HepG2 (cell line): ENCODE data around the gene ZNF3. TPM values are rescaled to one million over a fixed set of nuclear protein-coding genes. Genes with fewer than 3 reads are reported as not detected.
A peak's percentile ranks its signal among the peaks of the same experiment; 100 is the strongest.

ENCODE experiments used
- ATF4 ChIP-seq, 2 experiments: fragments of 450-650 bp in 1 of 2; sonication (generic) in 1 of 2; formaldehyde crosslinking; IDR thresholded peaks; 2 replicates each; pipeline versions ENCODE4 v1.5.0 to v1.8.0; 2020 to 2022; ENCODE audit warnings: mild to moderate bottlenecking in 1 of 2, missing genetic modification reagents in 1 of 2
- CAMTA2 ChIP-seq: sonication (generic); formaldehyde crosslinking; IDR thresholded peaks from 2 replicates; pipeline ENCODE4 v1.4.0; 2020; ENCODE audit warnings: mild to moderate bottlenecking, missing genetic modification reagents, borderline replicate concordance
- CHD4 ChIP-seq: fragments of 200-600 bp; sonication (generic); IDR thresholded peaks from 2 replicates; pipeline ENCODE4 v1.7.0; 2017; ENCODE audit warnings: mild to moderate bottlenecking, low read length, borderline replicate concordance
- CREB1 ChIP-seq, 2 experiments: fragments of 450-650 bp in 1 of 2; IDR thresholded peaks; 2 replicates each; pipeline ENCODE4 v1.6.1; 2016 to 2017; ENCODE audit warnings: control low read depth in 1 of 2, mild to moderate bottlenecking in 1 of 2, missing compliant biosample characterization in 1 of 2, missing genetic modification characterization in 1 of 2
- GATAD2A ChIP-seq: IDR thresholded peaks from 2 replicates; pipeline ENCODE4 v1.6.1; 2016
- GZF1 ChIP-seq: sonication (generic); formaldehyde crosslinking; IDR thresholded peaks from 2 replicates; pipeline ENCODE4 v1.5.1; 2020; ENCODE audit warnings: mild to moderate bottlenecking, missing genetic modification reagents
- HMG20A ChIP-seq: IDR thresholded peaks from 2 replicates; pipeline ENCODE4 v1.6.1; 2016; ENCODE audit warnings: borderline replicate concordance
- HNRNPL ChIP-seq: fragments of 200-400 bp; formaldehyde crosslinking; IDR thresholded peaks from 2 replicates; pipeline ENCODE4 v1.6.1; 2017; ENCODE audit warnings: mild to moderate bottlenecking, low read depth, low read length
- NFKBIZ ChIP-seq: IDR thresholded peaks from 2 replicates; pipeline ENCODE4 v1.6.1; 2018; ENCODE audit warnings: missing genetic modification reagents, missing compliant biosample characterization
- RAD51 ChIP-seq: fragments of 450-650 bp; IDR thresholded peaks from 2 replicates; pipeline ENCODE4 v1.6.1; 2016; ENCODE audit warnings: borderline replicate concordance
- SNAI1 ChIP-seq: sonication (generic); formaldehyde crosslinking; IDR thresholded peaks from 2 replicates; pipeline ENCODE4 v1.5.0; 2020; ENCODE audit warnings: mild to moderate bottlenecking, missing genetic modification reagents, borderline replicate concordance
- SNRNP70 ChIP-seq: fragments of 200-400 bp; formaldehyde crosslinking; IDR thresholded peaks from 2 replicates; pipeline ENCODE4 v1.6.1; 2017; ENCODE audit warnings: mild to moderate bottlenecking, low read depth, low read length, moderate library complexity
- SYNCRIP ChIP-seq: fragments of 200-400 bp; formaldehyde crosslinking; IDR thresholded peaks from 2 replicates; pipeline ENCODE4 v1.6.1; 2018; ENCODE audit warnings: mild to moderate bottlenecking, low read depth, low read length; ENCODE audit not compliant: insufficient read depth
- THAP11 ChIP-seq: IDR thresholded peaks from 2 replicates; pipeline ENCODE4 v1.6.1; 2016; ENCODE audit warnings: missing biosample characterization, missing genetic modification reagents
- ZFY ChIP-seq: sonication (generic); formaldehyde crosslinking; IDR thresholded peaks from 2 replicates; pipeline ENCODE4 v1.4.0; 2020; ENCODE audit warnings: missing genetic modification reagents
- ZNF331 ChIP-seq: sonication (generic); formaldehyde crosslinking; IDR thresholded peaks from 2 replicates; pipeline ENCODE4 v1.4.0; 2020; ENCODE audit warnings: missing genetic modification reagents
- ZNF550 ChIP-seq: sonication (generic); formaldehyde crosslinking; IDR thresholded peaks from 2 replicates; pipeline ENCODE4 v1.4.0; 2020; ENCODE audit warnings: mild to moderate bottlenecking, missing genetic modification reagents, borderline replicate concordance
- ZNF562 ChIP-seq: sonication (generic); formaldehyde crosslinking; IDR thresholded peaks from 2 replicates; pipeline ENCODE4 v1.8.0; 2022; ENCODE audit warnings: missing genetic modification reagents, borderline replicate concordance
- ZSCAN31 ChIP-seq: sonication (generic); formaldehyde crosslinking; IDR thresholded peaks from 2 replicates; pipeline ENCODE4 v1.5.0; 2020; ENCODE audit warnings: low read depth, mild to moderate bottlenecking, missing genetic modification reagents
- polyA plus RNA-seq, 8 experiments: library from polyadenylated mRNA; depleted of rRNA in 3 of 8; stranded (reverse) in 7 of 8; unstranded in 1 of 8; fragments of >200 nt; fragmentation: Illumina TruSeq in 4 of 8; extraction: Trizol in 4 of 8; gene quantifications; 2 replicates each; pipeline versions ENCODE4 v1.2.1 to v1.2.3, GENCODE V29; 2011 to 2016; ENCODE audit warnings: low read depth in 4 of 8, missing spikeins in 1 of 8, mixed read lengths in 1 of 8; ENCODE audit not compliant: insufficient read depth in 1 of 8
- total RNA-seq, 5 experiments: library from RNA; depleted of rRNA; stranded (reverse); fragments of >200 nt; fragmentation: Illumina TruSeq; extraction: Trizol; gene quantifications; 2 replicates each; pipeline ENCODE4 v1.2.3, GENCODE V29; 2016; ENCODE audit warnings: low read depth in 1 of 5
- TF ChIP-seq, protein P1 (sequence below): sonication (generic); formaldehyde crosslinking; IDR thresholded peaks from 2 replicates; pipeline ENCODE4 v1.5.0; 2020; ENCODE audit warnings: missing genetic modification reagents
- TF ChIP-seq, protein P2 (sequence below): sonication (generic); formaldehyde crosslinking; IDR thresholded peaks from 2 replicates; pipeline ENCODE4 v1.4.0; 2020; ENCODE audit warnings: missing genetic modification reagents, borderline replicate concordance
- TF ChIP-seq, protein P3 (sequence below): IDR thresholded peaks from 2 replicates; pipeline ENCODE4 v1.6.1; 2016; ENCODE audit warnings: missing compliant biosample characterization, missing genetic modification reagents, borderline replicate concordance

ZNF3 gene
- total and polyA plus RNA-seq, 2 of the 13 experiments (the other 11 are each of a cell fraction or from before 2014, with no cell fraction given), result 33.7 to 56.9 TPM

DNA sequence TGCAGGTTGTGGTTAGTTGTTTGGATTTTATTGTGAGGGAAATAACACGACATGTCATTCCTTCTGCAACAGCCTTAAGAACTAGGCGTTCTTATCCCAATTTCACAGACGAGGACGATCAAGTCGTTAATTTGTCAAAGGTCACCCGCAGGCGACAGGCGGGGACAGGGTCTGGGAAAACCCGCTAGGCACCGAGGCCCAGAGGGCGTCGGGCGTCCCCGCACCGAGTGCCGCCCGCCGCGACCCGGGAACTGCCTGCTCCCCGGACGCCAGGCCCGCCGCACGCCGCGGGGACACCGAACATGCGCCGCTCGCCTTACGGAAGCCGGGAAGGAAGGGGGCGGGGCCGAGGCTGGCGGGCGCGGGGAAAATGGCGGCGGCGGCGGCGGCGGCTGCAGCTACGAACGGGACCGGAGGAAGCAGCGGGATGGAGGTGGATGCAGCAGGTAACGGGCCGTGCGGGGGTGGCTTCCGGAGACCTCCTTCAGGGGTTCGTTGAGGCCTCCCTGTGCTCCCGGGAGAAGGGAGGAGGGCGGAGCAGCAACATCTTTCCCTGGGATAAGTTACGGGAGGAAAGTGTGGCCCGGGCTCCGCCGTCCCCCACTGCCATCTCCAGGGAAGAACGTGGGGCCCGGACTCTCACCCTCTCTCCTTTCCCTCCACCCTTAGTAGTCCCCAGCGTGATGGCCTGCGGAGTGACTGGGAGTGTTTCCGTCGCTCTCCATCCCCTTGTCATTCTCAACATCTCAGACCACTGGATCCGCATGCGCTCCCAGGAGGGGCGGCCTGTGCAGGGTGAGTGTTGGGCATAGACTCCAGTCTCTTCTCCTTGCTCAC, 7.3 kb upstream of the ZNF3 start, which contains the start of gene COPS6 (continued):
- TF ChIP-seq CAMTA2, result no peak
- TF ChIP-seq GATAD2A (CRISPR knock-in tag), result no peak
- TF ChIP-seq GZF1 (CRISPR knock-in tag), result peak; percentile 90; the same call in 1 of the 2 replicates
- TF ChIP-seq ZNF331, result peak; percentile 79
- TF ChIP-seq, protein P1, sequence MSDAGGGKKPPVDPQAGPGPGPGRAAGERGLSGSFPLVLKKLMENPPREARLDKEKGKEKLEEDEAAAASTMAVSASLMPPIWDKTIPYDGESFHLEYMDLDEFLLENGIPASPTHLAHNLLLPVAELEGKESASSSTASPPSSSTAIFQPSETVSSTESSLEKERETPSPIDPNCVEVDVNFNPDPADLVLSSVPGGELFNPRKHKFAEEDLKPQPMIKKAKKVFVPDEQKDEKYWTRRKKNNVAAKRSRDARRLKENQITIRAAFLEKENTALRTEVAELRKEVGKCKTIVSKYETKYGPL (CRISPR knock-in tag), result 0 out of 2 replicates have a peak, but pooled peaks have one; percentile 26
- TF ChIP-seq ZFY (CRISPR knock-in tag), result peak; percentile 98
- no peak for TF ChIP-seq RAD51
- no peak for TF ChIP-seq HNRNPL
- peak in 1 of 2 experiments; percentile 67; a peak in 1 of 4 replicates for TF ChIP-seq ATF4 (CRISPR knock-in tag; IDR thresholded peaks at IDR 0.05)
- TF ChIP-seq ZSCAN31, result peak; percentile 76
- no peak for TF ChIP-seq SNRNP70
- no peak for TF ChIP-seq SYNCRIP
- peak; percentile 90 for TF ChIP-seq THAP11 (CRISPR knock-in tag)
- peak; percentile 42; the same call in 1 of the 2 replicates for TF ChIP-seq NFKBIZ
- no peak; the same call in 1 of the 2 replicates for TF ChIP-seq ZNF562 (CRISPR knock-in tag)
- TF ChIP-seq SNAI1, result no peak
- 0 out of 2 replicates have a peak, but pooled peaks have one; percentile 27 for TF ChIP-seq ZNF550 (CRISPR knock-in tag)
- TF ChIP-seq CHD4, result no peak
- TF ChIP-seq, protein P2, sequence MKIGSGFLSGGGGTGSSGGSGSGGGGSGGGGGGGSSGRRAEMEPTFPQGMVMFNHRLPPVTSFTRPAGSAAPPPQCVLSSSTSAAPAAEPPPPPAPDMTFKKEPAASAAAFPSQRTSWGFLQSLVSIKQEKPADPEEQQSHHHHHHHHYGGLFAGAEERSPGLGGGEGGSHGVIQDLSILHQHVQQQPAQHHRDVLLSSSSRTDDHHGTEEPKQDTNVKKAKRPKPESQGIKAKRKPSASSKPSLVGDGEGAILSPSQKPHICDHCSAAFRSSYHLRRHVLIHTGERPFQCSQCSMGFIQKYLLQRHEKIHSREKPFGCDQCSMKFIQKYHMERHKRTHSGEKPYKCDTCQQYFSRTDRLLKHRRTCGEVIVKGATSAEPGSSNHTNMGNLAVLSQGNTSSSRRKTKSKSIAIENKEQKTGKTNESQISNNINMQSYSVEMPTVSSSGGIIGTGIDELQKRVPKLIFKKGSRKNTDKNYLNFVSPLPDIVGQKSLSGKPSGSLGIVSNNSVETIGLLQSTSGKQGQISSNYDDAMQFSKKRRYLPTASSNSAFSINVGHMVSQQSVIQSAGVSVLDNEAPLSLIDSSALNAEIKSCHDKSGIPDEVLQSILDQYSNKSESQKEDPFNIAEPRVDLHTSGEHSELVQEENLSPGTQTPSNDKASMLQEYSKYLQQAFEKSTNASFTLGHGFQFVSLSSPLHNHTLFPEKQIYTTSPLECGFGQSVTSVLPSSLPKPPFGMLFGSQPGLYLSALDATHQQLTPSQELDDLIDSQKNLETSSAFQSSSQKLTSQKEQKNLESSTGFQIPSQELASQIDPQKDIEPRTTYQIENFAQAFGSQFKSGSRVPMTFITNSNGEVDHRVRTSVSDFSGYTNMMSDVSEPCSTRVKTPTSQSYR (CRISPR knock-in tag), result peak; percentile 73; the same call in 1 of the 2 replicates
- no peak for TF ChIP-seq CREB1 (IDR thresholded peaks at IDR 0.05)
- no peak for TF ChIP-seq CREB1 (CRISPR knock-in tag; IDR thresholded peaks at IDR 0.05)
- TF ChIP-seq, protein P3, sequence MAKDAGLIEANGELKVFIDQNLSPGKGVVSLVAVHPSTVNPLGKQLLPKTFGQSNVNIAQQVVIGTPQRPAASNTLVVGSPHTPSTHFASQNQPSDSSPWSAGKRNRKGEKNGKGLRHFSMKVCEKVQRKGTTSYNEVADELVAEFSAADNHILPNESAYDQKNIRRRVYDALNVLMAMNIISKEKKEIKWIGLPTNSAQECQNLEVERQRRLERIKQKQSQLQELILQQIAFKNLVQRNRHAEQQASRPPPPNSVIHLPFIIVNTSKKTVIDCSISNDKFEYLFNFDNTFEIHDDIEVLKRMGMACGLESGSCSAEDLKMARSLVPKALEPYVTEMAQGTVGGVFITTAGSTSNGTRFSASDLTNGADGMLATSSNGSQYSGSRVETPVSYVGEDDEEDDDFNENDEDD, result peak; percentile 93
- no peak for TF ChIP-seq HMG20A
